ENCODE data around the gene LRBA. TPM values are rescaled to one million over a fixed set of nuclear protein-coding genes. Genes with fewer than 3 reads are reported as not detected.

LRBA gene
- total and polyA plus RNA-seq, 2 of the 4 experiments (the other 2 are of a cell fraction) = 10.2 to 51.6 TPM

GRCh38 chr4:150419939-150420338 lies 595.1 kb downstream of the LRBA start:
- H2AK5ac ChIP-seq (ENCODE audit: low read depth, low read length) = no peak overlapping the region
- no peak overlapping the region for H4K5ac ChIP-seq (ENCODE audit: low read depth, low read length)
- no peak overlapping the region for H3K56ac ChIP-seq (ENCODE audit: extremely low read depth, insufficient read depth, low read length)
- H3K27ac ChIP-seq (ENCODE audit: insufficient read depth, low read length) = no peak overlapping the region
- H2BK20ac ChIP-seq (ENCODE audit: low read depth, low read length) = no peak overlapping the region
- H3K9ac ChIP-seq (ENCODE audit: low read depth, low read length) = no peak overlapping the region
- no peak overlapping the region for H3K4ac ChIP-seq (ENCODE audit: low read depth, low read length)
- H3K14ac ChIP-seq (replicated peaks; ENCODE audit: low read depth, low read length) = no peak overlapping the region
- H2BK5ac ChIP-seq (ENCODE audit: low read depth, low read length, poor library complexity, severe bottlenecking) = no peak overlapping the region
- no peak overlapping the region for H4K91ac ChIP-seq (ENCODE audit: insufficient read depth, low read depth, low read length)
- H3K36me3 ChIP-seq (ENCODE audit: control insufficient read depth, insufficient read depth, low read length) = no peaks in the 10 kb centered on the region
- H2AK9ac ChIP-seq (replicated peaks; ENCODE audit: low read depth, low read length, poor library complexity) = no peak overlapping the region
- H3K4me2 ChIP-seq (ENCODE audit: low read depth, low read length) = no peak overlapping the region
- no peaks in the 10 kb centered on the region for H3K4me1 ChIP-seq (ENCODE audit: control insufficient read depth, insufficient read depth, low read length)
- no peak overlapping the region for H3K4me3 ChIP-seq (ENCODE audit: insufficient read depth, low read depth, low read length)
- intact Hi-C loops (cut with micrococcal nuclease) (no loop called here), in situ Hi-C loops (cut with MboI; ENCODE audit: low sequenced_read_pairs) (no loop called here), dilution Hi-C loops (cut with HindIII; ENCODE audit: low sequenced_read_pairs, unreplicated experiment) (no loop called here)
- no TSS peak for BruUV-seq (replicated peaks)
- no peaks in the 10 kb centered on the region for H3K9me3 ChIP-seq (ENCODE audit: control insufficient read depth, insufficient read depth, low read length)
- H4K8ac ChIP-seq (ENCODE audit: low read depth in 2 of 2, low read length in 2 of 2) = no peak overlapping the region
- no peak overlapping the region for H3K18ac ChIP-seq (ENCODE audit: low read depth, low read length)
- H3K9me1 ChIP-seq (ENCODE audit: insufficient read depth, low read length) = no peaks in the 10 kb centered on the region; the same call in 1 of the 2 replicates
- 100% methylated on average over 1 of the region's 4 CpGs; no CpG with 5 or more reads in 1 of the 2 experiments for WGBS, 2 experiments (ENCODE audit: extremely low coverage in 2 of 2, insufficient read length in 1 of 2)
- no peak overlapping the region for H2BK15ac ChIP-seq (ENCODE audit: low read depth, low read length)
- no peak overlapping the region for H2AFZ ChIP-seq (replicated peaks; ENCODE audit: low read length, poor library complexity)
- no peak overlapping the region for H2BK120ac ChIP-seq (ENCODE audit: low read depth, low read length)
- no peaks in the 10 kb centered on the region for H3K79me1 ChIP-seq (ENCODE audit: low read depth in 1 of 2, low read length in 2 of 2)
- H4K20me1 ChIP-seq (ENCODE audit: insufficient read depth, low read length) = no peaks in the 10 kb centered on the region
- ATAC-seq (ENCODE audit: low read depth) (no peak), DNase-seq (no peak)
- H3K27me3 ChIP-seq (ENCODE audit: control insufficient read depth, insufficient read depth, low read length) = no peaks in the 10 kb centered on the region
- CTCF ChIA-PET = no interaction called here
- no peak overlapping the region for H3K23ac ChIP-seq (ENCODE audit: low read depth, low read length)
- TF ChIP-seq BHLHE40 (IDR thresholded peaks at IDR 0.05; ENCODE audit: low read depth, low read length) (no peak), CHD1 (IDR thresholded peaks at IDR 0.05; ENCODE audit: low read depth, low read length) (no peak), POLR2A (IDR thresholded peaks at IDR 0.05; ENCODE audit: low read depth, low read length) (no peak), MXI1 (IDR thresholded peaks at IDR 0.05; ENCODE audit: borderline replicate concordance, low read depth, low read length) (no peak), MAFK (IDR thresholded peaks at IDR 0.05; ENCODE audit: low read depth, low read length) (no peak), CEBPB (IDR thresholded peaks at IDR 0.05; ENCODE audit: low read depth, low read length) (no peak), FOS (IDR thresholded peaks at IDR 0.05; ENCODE audit: low read depth, low read length) (no peak), RFX5 (IDR thresholded peaks at IDR 0.05; ENCODE audit: low read depth, low read length) (no peak), NFE2L2 (IDR thresholded peaks at IDR 0.05; ENCODE audit: low read depth, low read length) (no peak), MAZ (IDR thresholded peaks at IDR 0.05; ENCODE audit: borderline replicate concordance, low read depth, low read length) (no peak), RCOR1 (IDR thresholded peaks at IDR 0.05; ENCODE audit: insufficient replicate concordance, low read length) (no peak)
- POLR2A ChIA-PET (ENCODE audit: unreplicated experiment) = no interaction called here
